ENCODE data around the gene DESI1. TPM values are rescaled to one million over a fixed set of nuclear protein-coding genes. Genes with fewer than 3 reads are reported as not detected.

The DESI1 gene
- polyA plus RNA-seq, 1 of the 3 experiments (the other 2 are of a cell fraction), result 8.2 TPM

- no peak overlapping the region for H2AFZ ChIP-seq (ENCODE audit: low read depth)
- ChIA-PET CTCF (interaction anchor here (1.1 kb wide), 1 partner anchor 36 kb away, joined by 4 read pairs; the partner anchor contains the start of gene POLR3H), POLR2A (no interaction called here)
- no peak overlapping the region for H3K9ac ChIP-seq
- H3K4me3 ChIP-seq (ENCODE audit: low read depth in 2 of 2, low read length in 1 of 2), result no peak overlapping the region
- no peaks in the 10 kb centered on the region; a peak in 1 of 4 replicates for H3K4me1 ChIP-seq (ENCODE audit: control insufficient read depth in 1 of 2, insufficient read depth in 2 of 2, low read depth in 1 of 2, low read length in 1 of 2)
- H3K27me3 ChIP-seq (ENCODE audit: insufficient read depth), result no peaks in the 10 kb centered on the region
- no peak for DNase-seq
- H3F3A ChIP-seq (replicated peaks; ENCODE audit: insufficient read depth), result no peaks in the 10 kb centered on the region
- H4K20me1 ChIP-seq (ENCODE audit: insufficient read depth), result no peaks in the 10 kb centered on the region
- no peaks in the 10 kb centered on the region for H3K9me3 ChIP-seq
- no peak overlapping the region for H3K27ac ChIP-seq (ENCODE audit: low read depth in 2 of 2, low read length in 1 of 2)
- H3K9me2 ChIP-seq, result no peaks in the 10 kb centered on the region
- 60% methylated on average over 1 of the region's 12 CpGs for WGBS (ENCODE audit: low lambda C conversion rate)
- no peak overlapping the region for H3K4me2 ChIP-seq
- no peaks in the 10 kb centered on the region for H3K79me2 ChIP-seq (ENCODE audit: insufficient read depth)
- no peaks in the 10 kb centered on the region for H3K36me3 ChIP-seq (replicated peaks in 1 of 2; ENCODE audit: control insufficient read depth in 1 of 2, insufficient read depth in 2 of 2, low read length in 1 of 2)
- no peak for TF ChIP-seq TAF1 (IDR thresholded peaks at IDR 0.05; ENCODE audit: borderline replicate concordance, low read depth, low read length)
- TF ChIP-seq MAX (IDR thresholded peaks at IDR 0.05; ENCODE audit: low read depth), result no peak
- no peak for TF ChIP-seq POLR2AphosphoS5 (IDR thresholded peaks at IDR 0.05; ENCODE audit: low read depth, low read length)
- TF ChIP-seq EZH2phosphoT487 (IDR thresholded peaks at IDR 0.05; ENCODE audit: borderline replicate concordance, low read depth), result no peak
- no peak for TF ChIP-seq FOXM1 (IDR thresholded peaks at IDR 0.05; ENCODE audit: low read depth)
- no peak for TF ChIP-seq ZBTB33 (IDR thresholded peaks at IDR 0.05; ENCODE audit: borderline replicate concordance, low read depth)
- TF ChIP-seq CTCF (IDR thresholded peaks at IDR 0.05), result no peak
- no peak for TF ChIP-seq FOSL2 (IDR thresholded peaks at IDR 0.05; ENCODE audit: borderline replicate concordance, low read depth)
- no peak for TF ChIP-seq EP300 (IDR thresholded peaks at IDR 0.05; ENCODE audit: borderline replicate concordance in 1 of 2, low read depth in 1 of 2, low read length in 1 of 2)
- TF ChIP-seq SMC3 (IDR thresholded peaks at IDR 0.05; ENCODE audit: low read depth, low read length), result no peak
- TF ChIP-seq MXI1 (IDR thresholded peaks at IDR 0.05; ENCODE audit: low read depth, low read length), result no peak
- TF ChIP-seq ELF1 (IDR thresholded peaks at IDR 0.05), result no peak
- TF ChIP-seq, protein P1, sequence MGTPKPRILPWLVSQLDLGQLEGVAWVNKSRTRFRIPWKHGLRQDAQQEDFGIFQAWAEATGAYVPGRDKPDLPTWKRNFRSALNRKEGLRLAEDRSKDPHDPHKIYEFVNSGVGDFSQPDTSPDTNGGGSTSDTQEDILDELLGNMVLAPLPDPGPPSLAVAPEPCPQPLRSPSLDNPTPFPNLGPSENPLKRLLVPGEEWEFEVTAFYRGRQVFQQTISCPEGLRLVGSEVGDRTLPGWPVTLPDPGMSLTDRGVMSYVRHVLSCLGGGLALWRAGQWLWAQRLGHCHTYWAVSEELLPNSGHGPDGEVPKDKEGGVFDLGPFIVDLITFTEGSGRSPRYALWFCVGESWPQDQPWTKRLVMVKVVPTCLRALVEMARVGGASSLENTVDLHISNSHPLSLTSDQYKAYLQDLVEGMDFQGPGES (IDR thresholded peaks at IDR 0.05; ENCODE audit: low read depth, low read length), result no peak
- no peak for TF ChIP-seq GATA2 (CRISPR knock-in tag; IDR thresholded peaks at IDR 0.05)
- TF ChIP-seq, protein P2, sequence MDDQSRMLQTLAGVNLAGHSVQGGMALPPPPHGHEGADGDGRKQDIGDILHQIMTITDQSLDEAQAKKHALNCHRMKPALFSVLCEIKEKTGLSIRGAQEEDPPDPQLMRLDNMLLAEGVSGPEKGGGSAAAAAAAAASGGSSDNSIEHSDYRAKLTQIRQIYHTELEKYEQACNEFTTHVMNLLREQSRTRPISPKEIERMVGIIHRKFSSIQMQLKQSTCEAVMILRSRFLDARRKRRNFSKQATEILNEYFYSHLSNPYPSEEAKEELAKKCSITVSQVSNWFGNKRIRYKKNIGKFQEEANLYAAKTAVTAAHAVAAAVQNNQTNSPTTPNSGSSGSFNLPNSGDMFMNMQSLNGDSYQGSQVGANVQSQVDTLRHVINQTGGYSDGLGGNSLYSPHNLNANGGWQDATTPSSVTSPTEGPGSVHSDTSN (IDR thresholded peaks at IDR 0.05), result no peak
- TF ChIP-seq GABPA (IDR thresholded peaks at IDR 0.05; ENCODE audit: low read depth), result no peak
- TF ChIP-seq JUND (IDR thresholded peaks at IDR 0.05), result no peak
- TF ChIP-seq NFIC (IDR thresholded peaks at IDR 0.05; ENCODE audit: borderline replicate concordance), result no peak
- TF ChIP-seq RFX5 (IDR thresholded peaks at IDR 0.05; ENCODE audit: low read length), result no peak
Observed at GRCh38 chr22:41579297-41579996, 41.4 kb downstream of the DESI1 start.
